Embryonic facial prominence (tissue), 1 donor: Measurements from ENCODE around the gene NUDT3.
"Not testable (repeated sequence)": the region's sequence is repeated elsewhere in the genome, so short reads cannot be mapped to it uniquely, and the experiment has no call there.

Experiments used
- DNase-seq: peaks from one replicate; pipeline ENCODE4 v3.0.0-alpha.2; 2016; ENCODE audit errors: extremely low spot score

NUDT3 gene

DNA sequence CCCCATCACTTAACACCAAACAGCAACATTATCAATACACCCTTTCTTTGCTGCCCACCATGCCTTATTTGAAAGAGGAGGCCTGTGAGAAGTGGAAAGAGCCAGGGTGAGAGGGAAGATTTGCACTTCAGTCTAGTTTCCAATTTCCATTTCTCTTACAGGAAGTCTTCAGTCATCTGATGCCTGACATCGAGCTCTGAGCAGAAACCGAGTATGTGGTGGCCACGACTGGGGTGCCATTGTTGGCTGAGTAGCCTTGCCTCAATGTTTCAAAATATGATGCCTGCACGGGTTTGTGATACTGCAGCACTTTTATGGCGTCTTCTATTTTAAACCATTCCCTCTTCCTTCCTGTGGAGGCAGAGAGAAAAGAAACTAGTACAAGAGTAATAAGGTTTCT, 103.9 kb downstream of the NUDT3 start:
- DNase-seq, result no peak

DNA sequence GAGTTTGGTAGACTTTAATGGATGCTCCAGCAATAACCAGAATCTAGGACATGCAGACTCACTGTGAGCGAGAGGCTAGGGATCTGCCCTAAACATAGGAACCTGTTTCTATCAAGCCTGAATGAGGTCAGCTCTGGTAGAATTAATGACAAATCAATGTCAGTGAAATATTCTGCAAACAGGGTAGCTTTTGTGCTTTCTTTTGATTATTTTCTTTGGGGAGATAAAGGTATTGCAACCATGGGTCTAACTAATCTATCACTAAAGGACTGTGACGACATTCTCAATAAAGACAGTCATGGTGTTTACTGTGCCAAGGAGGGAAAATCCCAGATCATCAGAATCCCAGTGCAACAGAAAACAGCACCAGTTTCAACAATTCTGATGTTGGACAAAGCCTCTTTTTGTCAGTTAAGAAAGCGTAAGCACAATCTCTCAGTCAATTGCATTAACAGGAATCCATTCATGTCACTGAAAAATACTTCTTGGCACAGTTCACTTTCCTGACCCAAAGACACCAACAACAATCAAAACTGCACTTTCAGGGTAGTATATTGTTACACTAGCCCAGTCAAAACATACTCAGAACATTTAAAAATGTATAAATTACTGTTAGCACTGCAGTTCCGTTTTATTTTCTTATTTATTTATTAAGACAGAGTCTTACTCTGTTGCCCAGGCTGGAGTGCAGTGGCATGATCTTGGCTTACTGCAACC, 106.9 kb downstream of the NUDT3 start:
- no peak for DNase-seq

DNA sequence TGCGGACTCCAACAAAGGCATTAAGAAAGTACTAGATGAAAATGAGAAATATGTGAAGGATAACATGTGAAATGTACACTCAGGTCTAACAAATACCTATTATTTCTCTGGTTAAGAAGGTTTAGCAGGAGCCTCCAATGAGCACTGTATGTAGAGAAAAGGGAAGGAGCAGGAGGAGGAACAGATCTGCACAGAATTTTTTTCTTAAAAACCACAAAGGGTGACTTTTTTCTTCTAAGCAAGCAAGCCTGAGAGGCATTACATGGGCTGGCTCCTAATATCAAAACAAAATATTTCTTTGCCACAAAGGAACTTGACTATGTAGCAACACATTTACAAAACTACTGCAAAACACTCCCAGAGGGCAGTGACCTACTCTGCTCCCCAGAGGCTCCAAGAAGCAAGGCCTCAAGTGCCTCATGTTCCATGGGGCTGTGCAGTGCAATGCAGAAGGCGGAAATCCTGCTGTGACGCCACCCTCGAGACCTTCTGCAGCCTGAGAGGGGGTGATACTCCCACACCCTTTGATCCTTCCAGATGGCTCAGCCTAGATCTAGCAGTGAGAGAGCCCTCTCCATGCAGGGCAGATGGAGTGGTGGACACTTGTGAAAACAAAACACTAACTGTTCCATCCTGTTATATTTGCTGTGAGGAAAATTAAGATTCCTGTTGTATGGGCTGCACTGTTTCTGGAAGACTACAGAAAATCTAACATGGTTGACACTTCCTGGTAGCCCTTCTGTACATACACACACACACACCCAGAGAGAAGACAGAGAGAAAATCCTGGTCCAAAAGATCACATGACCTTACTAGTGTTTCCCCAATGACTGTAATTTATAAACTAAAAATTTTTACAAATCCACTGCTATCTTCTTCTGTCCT, 107.7 kb downstream of the NUDT3 start:
- DNase-seq, result no peak

DNA sequence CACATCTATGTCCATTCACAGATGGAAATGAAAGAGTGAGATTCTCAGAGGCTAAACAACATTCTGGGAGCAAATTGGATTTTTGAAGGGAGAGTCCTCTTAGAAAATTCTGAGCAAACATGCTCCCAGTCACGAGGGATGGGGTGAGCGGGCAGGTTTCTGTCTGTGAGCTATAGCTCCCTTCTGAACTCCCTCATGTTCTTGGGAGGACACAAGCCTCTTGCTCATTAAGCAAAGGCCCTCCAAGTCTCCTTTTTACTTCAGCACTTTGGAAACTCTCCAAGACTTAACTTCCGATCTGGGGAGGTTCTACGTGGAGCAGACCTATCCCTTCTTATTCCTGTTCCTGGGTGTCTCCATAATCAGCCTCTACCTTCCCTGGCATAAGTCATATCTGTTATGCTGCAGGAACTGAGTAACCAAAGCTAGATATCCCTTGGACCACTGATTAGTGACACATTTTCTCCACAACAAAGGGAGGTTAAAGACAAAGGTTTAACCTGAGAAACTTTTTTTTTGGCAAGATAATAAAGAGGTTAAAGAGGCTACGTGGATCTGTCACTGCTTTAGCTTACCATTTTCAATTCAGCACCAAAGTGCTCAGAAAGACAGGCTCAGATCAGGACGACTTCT, 110.7 kb downstream of the NUDT3 start:
- no peak for DNase-seq

DNA sequence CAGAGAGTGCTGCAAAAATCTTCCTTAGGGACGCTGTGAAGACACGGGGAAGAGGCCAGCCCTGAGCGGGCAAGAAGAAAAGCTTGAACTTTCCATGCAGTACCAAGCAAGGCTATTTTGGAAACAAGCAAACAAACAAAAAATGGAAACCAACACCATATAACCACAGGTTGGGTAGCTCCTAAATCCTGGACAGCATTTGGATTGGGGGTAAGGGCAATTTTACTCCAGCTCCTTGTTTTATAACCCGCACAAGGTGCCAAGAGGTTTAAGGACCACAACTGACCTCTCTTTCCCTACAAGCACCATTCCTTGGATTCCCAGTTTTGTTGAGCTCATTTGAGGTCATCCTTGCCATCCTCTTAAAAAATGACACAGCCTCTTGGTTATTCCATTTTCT, 112.3 kb downstream of the NUDT3 start:
- DNase-seq, result no peak

DNA sequence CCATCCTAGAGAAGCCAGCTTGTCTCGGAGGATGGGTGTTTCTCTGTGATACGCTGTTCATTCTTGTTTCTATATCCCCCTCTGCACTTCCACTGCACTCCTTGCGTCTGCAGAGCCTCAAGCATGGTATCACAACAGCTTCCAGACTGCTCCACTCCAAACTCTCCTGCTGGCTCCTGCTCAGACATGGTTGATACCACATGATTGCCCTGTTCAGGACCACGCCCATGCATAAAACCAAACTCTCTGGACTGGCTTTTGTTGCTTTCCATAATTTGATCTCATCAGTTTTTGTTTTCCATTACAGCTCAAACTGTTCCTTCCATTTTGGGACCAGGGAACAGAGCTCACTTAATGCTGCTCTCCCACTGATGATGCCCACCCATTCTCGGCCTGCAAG, 113.6 kb downstream of the NUDT3 start:
- DNase-seq, result no peak

DNA sequence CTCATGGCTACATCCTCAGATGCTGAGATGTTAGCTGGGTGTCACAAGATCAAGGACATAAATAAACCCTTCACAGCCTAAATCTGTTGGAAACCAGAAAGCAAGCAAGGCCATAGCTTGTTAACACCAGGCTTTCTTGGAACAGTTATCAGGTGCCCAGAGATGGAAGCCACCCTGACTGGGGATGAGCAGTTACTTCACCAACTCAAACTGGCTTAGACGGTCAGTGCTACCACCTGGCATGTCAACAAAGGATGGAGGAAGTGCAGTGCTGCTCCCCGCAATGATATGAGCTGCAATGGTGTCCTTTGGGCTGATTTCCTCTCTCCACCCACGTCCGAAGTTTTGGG, 114.7 kb downstream of the NUDT3 start:
- DNase-seq, result no peak

DNA sequence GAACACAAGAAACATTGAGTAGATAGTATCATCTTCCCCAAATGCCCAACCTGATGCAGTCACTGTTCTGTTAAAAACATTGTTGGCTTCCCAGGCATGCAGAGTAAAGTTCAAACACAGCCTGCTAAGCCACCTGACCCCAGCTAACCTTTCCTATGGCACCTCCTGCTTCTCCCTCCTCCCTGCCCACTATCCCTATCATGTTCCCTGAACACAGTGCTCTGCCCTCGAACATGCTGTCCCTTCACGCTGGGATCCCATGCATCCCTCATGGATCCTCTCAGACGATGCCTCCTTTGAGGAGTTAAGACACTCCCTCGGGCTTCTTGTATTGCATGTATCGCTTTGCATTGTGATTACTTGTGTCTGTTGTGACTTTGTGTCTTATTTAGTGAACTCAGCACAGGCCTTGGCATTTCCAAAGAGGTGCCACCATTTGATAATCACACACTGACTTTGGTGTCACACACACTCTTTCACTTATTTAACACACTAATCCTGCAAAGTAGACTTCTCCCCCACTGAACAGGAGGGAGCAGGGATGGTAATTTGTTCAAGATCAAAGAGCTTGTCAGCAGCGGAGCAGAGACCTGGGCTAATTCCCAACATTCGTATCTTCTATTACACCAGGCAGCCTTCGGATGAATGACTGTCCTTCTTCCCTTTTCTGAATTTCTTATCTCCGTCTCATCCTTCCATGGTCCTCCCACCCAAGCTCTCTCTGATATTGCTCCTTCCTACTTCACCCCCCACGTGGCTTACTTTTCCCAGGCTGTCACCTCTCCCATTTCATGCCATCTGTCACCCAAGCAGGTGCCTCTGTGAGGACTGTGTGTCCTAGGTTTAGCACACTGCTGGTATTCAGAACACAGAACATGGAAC, 115.3 kb downstream of the NUDT3 start:
- no peak for DNase-seq

DNA sequence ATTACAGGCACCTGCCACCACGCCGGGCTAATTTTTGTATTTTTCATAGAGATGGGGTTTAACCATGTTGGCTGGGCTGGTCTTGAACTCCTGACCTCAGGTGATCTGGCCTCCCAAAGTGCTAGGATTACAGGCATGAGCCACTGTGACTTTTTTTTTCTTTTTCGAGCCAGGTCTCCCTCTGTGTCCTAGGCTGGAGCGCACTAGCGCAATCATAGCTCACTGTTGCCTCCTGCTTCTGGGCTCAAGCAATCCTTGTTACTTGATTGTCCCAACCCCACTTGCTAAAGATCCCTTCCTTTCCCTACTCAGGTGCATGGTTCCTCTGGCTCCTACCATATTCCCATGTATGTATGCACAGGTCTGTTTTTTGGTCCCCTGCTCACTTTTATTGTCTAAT, 116.3 kb downstream of the NUDT3 start:
- no peak for DNase-seq

DNA sequence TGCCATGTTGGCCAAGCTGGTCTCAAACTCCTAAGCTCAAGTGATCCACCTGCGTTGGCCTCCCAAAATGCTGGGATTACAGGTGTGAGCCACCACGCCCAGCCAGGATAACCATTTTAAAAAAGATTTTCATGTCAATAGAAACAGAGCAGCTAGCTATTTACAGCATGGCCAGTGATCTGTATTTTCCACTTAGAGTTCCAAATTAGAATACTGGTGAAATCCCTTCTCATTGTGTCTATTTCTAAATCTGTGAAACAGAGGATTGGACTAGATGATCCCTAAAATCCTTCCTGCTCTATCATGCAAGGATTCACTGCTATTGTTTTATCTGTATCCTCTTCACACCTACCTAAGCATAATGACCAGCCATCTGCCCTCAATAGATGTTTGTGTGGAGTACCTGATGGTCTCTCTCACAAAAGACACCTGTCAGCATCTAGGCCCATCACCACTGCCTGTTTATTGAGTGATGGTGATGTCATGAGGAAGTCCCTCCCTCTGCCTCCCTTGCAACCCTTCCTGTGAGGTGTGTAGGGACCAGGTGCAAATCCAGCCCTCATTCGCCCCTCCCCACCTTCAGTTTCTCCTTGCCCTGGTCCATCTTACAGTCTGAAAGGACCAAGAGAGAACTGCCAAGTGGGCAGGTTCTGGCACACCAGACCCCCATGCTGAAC, 117.2 kb downstream of the NUDT3 start:
- no peak for DNase-seq

DNA sequence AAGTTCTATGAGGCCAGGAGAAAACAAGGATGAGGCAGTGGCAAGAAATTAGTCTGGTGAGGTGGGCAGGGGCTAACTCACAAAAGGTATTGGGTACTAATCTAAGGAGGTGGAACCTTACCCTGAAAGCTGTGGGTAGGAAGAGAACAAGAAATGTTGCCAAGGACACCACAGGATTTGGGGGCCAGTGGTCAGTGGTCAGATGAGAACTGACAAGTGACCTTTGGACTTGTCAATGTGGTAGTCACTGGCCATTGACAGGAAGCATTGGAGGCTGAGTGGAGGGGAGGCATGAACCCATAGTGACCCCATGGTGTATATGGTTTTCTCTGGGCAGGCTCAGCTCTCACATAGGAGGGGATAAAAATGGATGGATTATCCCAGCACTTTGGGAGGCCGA, 118.3 kb downstream of the NUDT3 start:
- no peak for DNase-seq

DNA sequence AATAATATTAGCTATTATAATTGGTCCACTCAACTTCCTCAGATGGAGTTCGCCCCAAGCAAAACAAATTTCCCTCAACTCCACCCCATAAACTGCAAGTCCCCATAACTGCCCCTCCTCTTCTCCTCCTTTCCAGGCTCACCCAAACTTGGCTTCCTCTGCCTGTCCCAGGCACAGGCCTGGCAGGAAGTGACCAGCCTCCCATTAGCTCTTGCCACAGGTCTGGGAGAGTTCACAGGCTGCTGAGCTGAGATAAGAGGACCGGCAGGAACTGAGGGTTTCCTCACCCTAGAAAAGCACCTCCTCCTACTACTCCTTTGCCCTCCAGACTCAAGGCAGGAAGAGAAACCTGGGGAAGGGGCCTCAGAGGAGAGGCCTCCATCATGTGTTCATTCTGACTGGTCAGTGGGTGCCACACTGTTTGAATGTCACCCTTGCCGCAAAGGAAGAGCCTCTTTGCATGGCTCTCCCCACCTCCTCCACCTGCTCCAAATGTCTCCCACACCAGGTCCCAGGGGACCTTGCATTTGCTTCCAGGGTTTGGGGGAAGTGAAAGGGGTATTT, 119.1 kb downstream of the NUDT3 start:
- no peak for DNase-seq

DNA sequence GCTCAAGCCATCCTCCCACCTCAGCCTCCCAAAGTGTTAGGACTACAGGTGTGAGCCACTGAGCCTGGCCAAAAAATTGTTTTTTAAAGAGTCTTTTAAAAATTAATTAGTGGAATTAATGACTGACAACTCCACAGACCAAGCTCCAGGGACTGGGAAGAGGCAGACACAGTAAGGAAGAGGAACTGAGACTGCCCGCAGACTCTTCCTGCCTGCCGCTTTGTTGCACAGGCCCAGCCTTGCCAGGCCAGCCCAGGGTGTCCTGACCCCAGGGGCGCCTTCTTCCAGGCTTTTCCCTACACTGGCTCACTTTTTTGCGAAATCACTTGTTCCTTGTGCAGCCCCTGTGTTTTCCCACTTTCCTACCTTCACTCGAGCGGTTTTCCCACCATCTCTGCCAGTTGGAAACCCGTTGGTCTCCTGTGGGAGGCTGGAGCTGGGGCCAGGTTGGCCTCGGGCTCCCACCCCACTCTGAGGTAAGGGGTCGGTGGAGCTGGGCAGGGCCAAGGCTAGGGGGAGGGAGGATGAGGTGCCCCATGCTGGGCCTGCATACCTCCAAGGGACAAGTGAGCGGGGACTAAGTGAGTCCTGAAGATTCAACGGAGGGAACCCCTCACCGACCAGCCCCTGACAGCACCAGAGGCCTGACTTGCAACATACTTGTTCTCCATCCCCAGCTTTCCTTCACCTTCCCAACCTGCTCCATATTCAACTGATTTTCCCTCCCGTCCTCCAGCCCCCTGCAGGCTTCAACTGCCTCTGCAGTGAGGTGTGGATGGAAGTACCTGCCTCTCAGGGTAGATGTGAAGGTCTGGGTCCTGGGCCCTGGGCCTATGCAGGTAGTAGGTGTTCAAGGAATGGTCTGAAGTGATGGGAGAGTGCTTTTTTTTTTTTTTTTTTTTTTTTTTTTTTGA, 120.2 kb downstream of the NUDT3 start:
- DNase-seq, result no peak

DNA sequence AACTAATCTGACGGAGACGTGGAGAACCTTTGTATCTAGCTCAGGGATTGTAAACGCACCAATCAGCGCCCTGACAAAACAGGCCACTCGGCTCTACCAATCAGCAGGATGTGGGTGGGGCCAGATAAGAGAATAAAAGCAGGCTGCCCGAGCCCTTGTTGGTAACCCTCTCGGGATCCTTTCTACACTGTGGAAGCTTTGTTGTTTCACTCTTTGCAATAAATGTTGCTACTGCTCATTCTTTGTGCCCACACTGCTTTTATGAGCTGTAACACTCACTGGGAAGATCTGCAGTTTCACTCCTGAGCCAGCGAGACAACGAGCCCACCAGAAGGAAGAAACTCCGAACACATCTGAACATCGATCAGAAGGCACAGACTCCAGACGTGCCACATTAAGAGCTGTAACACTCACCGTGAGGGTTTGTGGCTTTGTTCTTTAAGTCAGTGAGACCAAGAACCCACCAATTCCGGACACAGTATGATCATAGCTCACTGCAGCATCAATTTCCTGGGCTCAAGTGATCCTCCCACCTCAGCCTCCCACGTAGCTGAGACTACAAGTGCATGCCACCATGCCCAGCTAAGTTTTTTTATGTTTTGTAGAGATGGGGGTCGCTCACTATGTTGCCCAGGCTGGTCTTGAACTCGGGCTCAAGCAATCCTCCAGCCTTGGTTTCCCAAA, 122.7 kb downstream of the NUDT3 start:
- not testable (repeated sequence) for DNase-seq

DNA sequence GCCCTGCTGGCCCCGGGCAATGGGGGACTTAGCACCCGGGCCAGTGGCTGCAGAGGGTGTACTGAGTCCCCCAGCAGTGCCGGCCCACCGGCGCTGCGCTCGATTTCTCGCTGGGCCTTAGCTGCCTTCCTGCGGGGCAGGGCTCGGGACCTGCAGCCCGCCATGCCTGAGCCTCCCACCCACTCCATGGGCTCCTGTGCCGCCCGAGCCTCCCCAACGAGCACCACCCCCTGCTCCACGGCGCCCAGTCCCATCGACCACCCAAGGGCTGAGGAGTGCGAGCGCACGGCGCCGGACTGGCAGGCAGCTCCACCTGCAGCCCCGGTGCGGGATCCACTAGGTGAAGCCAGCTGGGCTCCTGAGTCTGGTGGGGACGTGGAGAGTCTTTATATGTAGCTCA, 123.3 kb downstream of the NUDT3 start:
- DNase-seq, result not testable (repeated sequence)

DNA sequence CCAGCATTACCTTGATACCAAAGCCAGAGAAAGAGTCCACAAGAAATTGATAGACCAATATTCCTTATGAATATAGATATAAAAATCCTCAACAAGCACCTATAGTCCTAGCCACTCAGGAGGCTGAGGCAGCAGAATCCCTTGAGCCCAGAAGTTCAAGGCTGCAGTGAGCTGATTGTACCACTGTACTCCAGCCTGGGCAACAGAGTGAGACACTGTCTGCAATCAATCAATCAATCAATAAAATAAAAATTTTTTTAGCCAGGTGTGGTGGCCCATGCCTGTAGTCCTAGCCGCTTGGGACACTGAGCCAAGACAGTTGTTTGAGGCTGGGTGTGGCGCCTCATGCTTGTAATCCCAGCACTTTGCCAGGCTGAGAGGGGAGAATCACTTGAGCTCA, 124.7 kb downstream of the NUDT3 start:
- no peak for DNase-seq

DNA sequence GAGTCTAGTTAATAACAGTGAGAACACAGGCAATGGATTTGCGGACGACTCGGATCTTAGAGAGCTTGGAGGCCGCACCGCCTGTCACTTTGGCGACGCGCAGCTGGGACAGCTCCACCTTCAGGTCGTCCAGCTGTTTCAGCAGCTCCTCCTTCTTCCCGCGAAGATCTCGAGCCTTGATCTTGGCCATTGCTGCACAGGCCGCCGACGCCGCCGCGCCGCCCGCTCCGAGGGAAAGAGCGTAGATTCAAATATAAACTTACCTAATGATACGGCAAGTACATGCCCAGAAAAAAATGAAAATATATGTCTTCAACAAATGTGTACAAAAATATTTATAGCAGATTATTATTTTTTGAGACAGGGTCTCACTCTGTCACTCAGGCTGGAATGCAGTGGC, 129.0 kb downstream of the NUDT3 start:
- DNase-seq, result not testable (repeated sequence)

DNA sequence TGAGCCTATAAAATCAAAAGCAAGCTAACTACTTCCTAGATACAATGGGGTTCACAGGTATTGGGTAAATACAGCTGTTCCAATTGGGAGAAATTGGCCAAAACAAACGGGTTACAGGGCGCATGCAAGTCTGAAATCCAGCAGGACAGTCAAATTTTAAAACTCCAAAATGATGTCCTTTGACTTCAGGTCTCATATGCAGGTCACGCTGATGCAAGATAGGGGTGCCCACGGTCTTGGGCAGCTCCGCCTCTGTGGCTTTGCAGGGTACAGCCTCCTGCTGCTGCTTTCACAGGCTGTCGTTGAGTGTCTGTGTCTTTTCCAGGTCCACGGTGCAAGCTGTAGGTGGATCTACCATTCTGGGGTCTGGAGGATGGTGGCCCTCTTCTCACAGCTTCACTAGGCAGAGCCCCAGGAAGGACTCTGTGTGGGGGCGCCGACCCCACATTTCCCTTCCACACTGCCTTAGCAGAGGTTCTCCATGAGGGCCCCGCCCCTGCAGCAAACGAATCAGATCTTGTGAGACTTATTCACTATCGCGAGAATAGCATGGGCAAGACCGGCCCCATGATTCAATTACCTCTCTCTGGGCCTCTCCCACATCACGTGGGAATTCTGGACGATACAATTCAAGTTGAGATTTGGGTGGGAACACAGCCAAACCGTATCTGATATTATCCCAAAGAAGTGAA, 131.7 kb downstream of the NUDT3 start:
- DNase-seq, result no peak
